Endothelial cell of umbilical vein (primary cell): ENCODE measurements around the gene TNRC6A. TPM values are rescaled to one million over a fixed set of nuclear protein-coding genes. Genes with fewer than 3 reads are reported as not detected.

Experiments
- BruUV-seq: library from RNA; stranded (reverse); fragments of 400-500 nt; replicated peaks from 2 replicates; lab custom pipeline; 2021; lab: Mats Ljungman, UMichigan
- CTCF ChIA-PET: fragments of 300-600, 350-600 bp; sonication (Branson Sonifier 250); formaldehyde crosslinking; loops from one replicate; lab custom pipeline; 2021; ENCODE audit warnings: antibody characterized with exemption, inconsistent platforms; lab: Charles Lee
- POLR2A ChIA-PET: fragments of 300-600, 350-600 bp; sonication (Branson Sonifier 250); formaldehyde crosslinking; loops from one replicate; lab custom pipeline; 2021; ENCODE audit warnings: antibody characterized with exemption, inconsistent platforms; lab: Charles Lee
- DNase-seq: peaks from one replicate; pipeline ENCODE4 v3.0.0-alpha.2; 2011; ENCODE audit warnings: low read depth, low spot score
- FAIRE-seq: peaks from 2 replicates; lab custom pipeline; 2011; peaks lifted over from hg19 to GRCh38; lab: Jason Lieb, UNC
- H2AFZ ChIP-seq: 2 replicates; pipeline ENCODE4 v1.6.0; 2012; ENCODE audit warnings: low read depth, low read length, control low read depth, inconsistent platforms
- H3K27ac ChIP-seq: 2 replicates; pipeline ENCODE4 v1.5.1; 2011; ENCODE audit warnings: low read depth, mild to moderate bottlenecking, control low read depth, low read length, moderate library complexity; ENCODE audit not compliant: insufficient read depth
- H3K27me3 ChIP-seq, 2 experiments: 2 replicates each; pipeline versions ENCODE4 v1.6.0 to v1.6.1; 2011; ENCODE audit warnings: low read length in 2 of 2, mixed read lengths in 1 of 2; ENCODE audit not compliant: control insufficient read depth in 2 of 2, insufficient read depth in 2 of 2
- H3K36me3 ChIP-seq, 2 experiments: 2 replicates in 1 of 2; 3 replicates in 1 of 2; pipeline ENCODE4 v1.5.1; 2011; ENCODE audit warnings: low read length in 2 of 2, mild to moderate bottlenecking in 1 of 2, moderate library complexity in 1 of 2; ENCODE audit not compliant: control insufficient read depth in 2 of 2, insufficient read depth in 2 of 2; ENCODE audit errors: extremely low read depth in 1 of 2
- H3K4me1 ChIP-seq: 3 replicates; pipeline ENCODE4 v1.5.1; 2011; ENCODE audit warnings: mild to moderate bottlenecking, low read length; ENCODE audit not compliant: control insufficient read depth, insufficient read depth; ENCODE audit errors: extremely low read depth
- H3K4me2 ChIP-seq: 2 replicates; pipeline ENCODE4 v1.6.1; 2011; ENCODE audit warnings: low read length, control low read depth, mixed read lengths; ENCODE audit not compliant: insufficient read depth
- H3K4me3 ChIP-seq, 3 experiments: fragments of 200-600 bp in 1 of 3; sonication (generic), shearing (Covaris generic) in 1 of 3; replicated peaks in 1 of 3; 2 replicates each; pipeline ENCODE4 v1.5.1; 2011 to 2016; ENCODE audit warnings: control low read depth in 3 of 3, low read length in 3 of 3, mild to moderate bottlenecking in 2 of 3, inconsistent platforms in 1 of 3, low read depth in 1 of 3, moderate library complexity in 1 of 3; ENCODE audit not compliant: insufficient read depth in 1 of 3
- H3K79me2 ChIP-seq: 2 replicates; pipeline ENCODE4 v1.6.0; 2012; ENCODE audit warnings: low read length, inconsistent platforms; ENCODE audit not compliant: control insufficient read depth, insufficient read depth
- H3K9ac ChIP-seq: replicated peaks from 2 replicates; pipeline ENCODE3; 2011; ENCODE audit warnings: low read length, control low read depth; ENCODE audit not compliant: insufficient read depth; ENCODE audit errors: extremely low read depth
- H3K9me1 ChIP-seq: replicated peaks from 3 replicates; pipeline ENCODE4 v1.6.0; 2011; ENCODE audit warnings: mild to moderate bottlenecking, low read length; ENCODE audit not compliant: control insufficient read depth, insufficient read depth; ENCODE audit errors: extremely low read depth
- H3K9me3 ChIP-seq: replicated peaks from 2 replicates; pipeline ENCODE4 v1.5.1; 2012; ENCODE audit warnings: low read length, inconsistent platforms; ENCODE audit not compliant: control insufficient read depth, insufficient read depth
- H4K20me1 ChIP-seq: replicated peaks from 2 replicates; pipeline ENCODE3; 2011; ENCODE audit warnings: mild to moderate bottlenecking, low read length; ENCODE audit not compliant: control insufficient read depth, insufficient read depth; ENCODE audit errors: extremely low read depth
- EZH2 ChIP-seq: IDR thresholded peaks from 2 replicates; pipeline ENCODE4 v1.6.1; 2012; ENCODE audit warnings: borderline replicate concordance, low read depth, mild to moderate bottlenecking, moderate library complexity, low read length, inconsistent platforms; ENCODE audit not compliant: severe bottlenecking
- GATA2 ChIP-seq: IDR thresholded peaks from 2 replicates; pipeline ENCODE4 v1.7.0; 2011; ENCODE audit warnings: low read depth, mild to moderate bottlenecking, moderate library complexity, mixed read lengths, low read length; ENCODE audit not compliant: insufficient read length, insufficient read depth
- MYC ChIP-seq: IDR thresholded peaks from one replicate; pipeline ENCODE4 v1.6.1; 2011; ENCODE audit warnings: mild to moderate bottlenecking, low read depth, low read length
- dilution Hi-C: fragments of 300-500 bp; cut with MboI; formaldehyde crosslinking; loops from one replicate; pipeline ENCODE4 v1.15.0; 2019; ENCODE audit warnings: low sequenced_read_pairs; ENCODE audit not compliant: extremely low pct_ligation_motif_present
- intact Hi-C: fragments of 100-400 bp; cut with micrococcal nuclease; formaldehyde crosslinking; loops from one replicate; pipeline ENCODE4 v1.10.0; 2022
- polyA plus RNA-seq, 4 experiments: library from polyadenylated mRNA; depleted of rRNA in 3 of 4; stranded (reverse) in 3 of 4; unstranded in 1 of 4; fragments of >200 nt; gene quantifications; 2 replicates each; pipeline versions ENCODE4 v1.2.1 to v1.2.3, GENCODE V29; 2011 to 2012; ENCODE audit warnings: missing spikeins in 1 of 4
- total RNA-seq: library from RNA; stranded (reverse); gene quantifications from 2 replicates; pipeline ENCODE4 v1.2.3, GENCODE V29; 2021
- TF ChIP-seq, protein P1 (sequence below), 2 donors: IDR thresholded peaks; 1 replicate in 1 of 2; 2 replicates in 1 of 2; pipeline ENCODE4 v1.5.1; 2011; ENCODE audit warnings: low read length in 2 of 2, mild to moderate bottlenecking in 2 of 2, moderate library complexity in 2 of 2, control low read depth in 1 of 2, inconsistent platforms in 1 of 2, low read depth in 1 of 2; ENCODE audit not compliant: insufficient read depth in 1 of 2; ENCODE audit errors: extremely low read depth in 1 of 2

The TNRC6A gene
- total and polyA plus RNA-seq, 2 donors (not counting 3 experiments of a cell fraction or from before 2014, with no cell fraction given): 39.3 to 74.5 TPM

DNA sequence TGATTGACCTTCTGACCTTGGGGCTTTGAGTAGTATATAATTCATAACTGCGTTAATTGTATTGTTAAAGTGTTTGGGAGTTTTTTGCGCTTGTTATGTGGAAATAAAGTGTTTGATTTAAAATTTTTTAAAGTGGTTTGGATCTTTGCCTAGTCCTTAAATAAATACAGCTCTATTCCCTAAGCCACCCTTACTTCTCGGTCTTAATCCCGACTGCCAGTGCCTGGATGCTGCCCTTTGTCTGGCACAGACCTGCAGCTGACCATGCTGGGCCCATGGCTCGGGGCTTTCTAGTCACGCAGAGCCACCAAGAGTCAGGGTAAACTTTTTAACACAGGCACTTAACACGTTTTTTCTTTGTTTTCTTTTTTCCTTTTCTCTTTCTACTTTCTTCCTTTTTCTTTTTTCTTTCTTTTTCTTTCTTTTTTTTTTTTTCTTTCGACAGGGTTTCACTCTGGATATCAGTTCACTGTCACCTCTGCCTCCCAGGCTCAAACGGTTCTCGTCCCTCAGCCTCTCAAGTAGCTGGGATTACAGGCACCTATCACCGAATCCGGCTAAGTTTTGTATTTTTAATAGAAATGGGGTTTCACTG lies 96.7 kb downstream of the TNRC6A start:
- Histone ChIP-seq H3K4me2 (no peak overlapping the region), H3K9ac (no peak overlapping the region), H3K27ac (no peak overlapping the region), H3K27me3 (no peaks in the 10 kb centered on the region), H4K20me1 (no peaks in the 10 kb centered on the region), H3K4me1 (no peaks in the 10 kb centered on the region), H2AFZ (no peak overlapping the region), H3K9me3 (no peaks in the 10 kb centered on the region), H3K4me3 (no peak overlapping the region), H3K36me3 (peaks cover 13 to 34% of the 10 kb centered on the region in 2 experiments), H3K9me1 (no peaks in the 10 kb centered on the region), H3K79me2 (no peaks in the 10 kb centered on the region)
- intact Hi-C loops (no loop called here), dilution Hi-C loops (no loop called here)
- no peak for FAIRE-seq
- ChIA-PET CTCF (interaction anchor here (0.6 to 2.0 kb wide), 3 partner anchors 9 to 95 kb away, joined by 3 to 9 read pairs (median 4); no protein-coding TSS in a partner anchor), POLR2A (no interaction called here)
- BruUV-seq: no TSS peak
- no peak for DNase-seq
- TF ChIP-seq MYC (no peak), GATA2 (no peak), EZH2 (no peak)
- TF ChIP-seq, protein P1, sequence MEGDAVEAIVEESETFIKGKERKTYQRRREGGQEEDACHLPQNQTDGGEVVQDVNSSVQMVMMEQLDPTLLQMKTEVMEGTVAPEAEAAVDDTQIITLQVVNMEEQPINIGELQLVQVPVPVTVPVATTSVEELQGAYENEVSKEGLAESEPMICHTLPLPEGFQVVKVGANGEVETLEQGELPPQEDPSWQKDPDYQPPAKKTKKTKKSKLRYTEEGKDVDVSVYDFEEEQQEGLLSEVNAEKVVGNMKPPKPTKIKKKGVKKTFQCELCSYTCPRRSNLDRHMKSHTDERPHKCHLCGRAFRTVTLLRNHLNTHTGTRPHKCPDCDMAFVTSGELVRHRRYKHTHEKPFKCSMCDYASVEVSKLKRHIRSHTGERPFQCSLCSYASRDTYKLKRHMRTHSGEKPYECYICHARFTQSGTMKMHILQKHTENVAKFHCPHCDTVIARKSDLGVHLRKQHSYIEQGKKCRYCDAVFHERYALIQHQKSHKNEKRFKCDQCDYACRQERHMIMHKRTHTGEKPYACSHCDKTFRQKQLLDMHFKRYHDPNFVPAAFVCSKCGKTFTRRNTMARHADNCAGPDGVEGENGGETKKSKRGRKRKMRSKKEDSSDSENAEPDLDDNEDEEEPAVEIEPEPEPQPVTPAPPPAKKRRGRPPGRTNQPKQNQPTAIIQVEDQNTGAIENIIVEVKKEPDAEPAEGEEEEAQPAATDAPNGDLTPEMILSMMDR (IDR thresholded peaks at IDR 0.05; ENCODE audit: extremely low read depth in 1 of 2, insufficient read depth in 1 of 2, low read depth in 1 of 2, low read length in 2 of 2): no peak
